ENCODE results near the gene IFT27.

- TF ChIP-seq CTCF (IDR thresholded peaks at IDR 0.05; ENCODE audit: low read depth, low read length) (no peak), POLR2A (IDR thresholded peaks at IDR 0.05; ENCODE audit: extremely low read depth, insufficient read length) (no peak)
Measured at GRCh38 chr22:36822581-36822980, 46.7 kb upstream of the IFT27 start.
